ENCODE measurements around the gene CAMSAP2. TPM values are rescaled to one million over a fixed set of nuclear protein-coding genes. Genes with fewer than 3 reads are reported as not detected.

Gene CAMSAP2
- total and polyA plus RNA-seq, 8 donors: 2.7 to 10.3 (median 4.4) TPM

DNA sequence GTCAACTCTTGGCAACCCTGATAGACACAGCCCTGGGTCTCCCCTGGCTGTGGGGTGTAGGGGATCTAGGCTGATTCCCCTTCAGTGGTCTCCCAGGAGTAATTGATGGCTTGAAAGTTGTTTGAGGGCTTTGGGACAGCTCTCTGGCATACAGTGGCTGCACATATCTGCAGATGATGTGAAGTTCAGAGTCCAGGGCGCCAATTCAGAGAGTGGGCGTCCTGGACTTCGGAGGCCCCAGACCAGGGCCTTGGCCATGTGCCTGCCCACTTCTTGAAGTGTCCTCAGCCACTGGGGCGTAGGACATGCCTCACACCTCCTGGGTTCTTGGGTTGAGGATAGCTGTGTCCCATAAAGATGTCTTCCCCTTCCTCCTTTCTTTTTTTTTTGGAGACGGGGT, 158.6 kb downstream of the CAMSAP2 start:
- DNase-seq: no peak
- peaks cover 0 to 4% (median 4%) of the 10 kb centered on the region in 3 donors for H3K4me1 ChIP-seq
- peak overlapping the region; percentile 60 to 90 (median 88) for H3K27ac ChIP-seq
- H3K9me3 ChIP-seq: no peaks in the 10 kb centered on the region
- FAIRE-seq: no peak
- intact Hi-C loops (cut with DNase I): loop anchor here in 1 of 3 donors (10.0 kb wide), 1 partner anchor 148 kb away; no protein-coding TSS in a partner anchor
- peak overlapping the region in 2 of 4 donors; percentile 12 to 58 for H3K4me3 ChIP-seq
- H3K27me3 ChIP-seq: no peaks in the 10 kb centered on the region
- TF ChIP-seq, protein P1, sequence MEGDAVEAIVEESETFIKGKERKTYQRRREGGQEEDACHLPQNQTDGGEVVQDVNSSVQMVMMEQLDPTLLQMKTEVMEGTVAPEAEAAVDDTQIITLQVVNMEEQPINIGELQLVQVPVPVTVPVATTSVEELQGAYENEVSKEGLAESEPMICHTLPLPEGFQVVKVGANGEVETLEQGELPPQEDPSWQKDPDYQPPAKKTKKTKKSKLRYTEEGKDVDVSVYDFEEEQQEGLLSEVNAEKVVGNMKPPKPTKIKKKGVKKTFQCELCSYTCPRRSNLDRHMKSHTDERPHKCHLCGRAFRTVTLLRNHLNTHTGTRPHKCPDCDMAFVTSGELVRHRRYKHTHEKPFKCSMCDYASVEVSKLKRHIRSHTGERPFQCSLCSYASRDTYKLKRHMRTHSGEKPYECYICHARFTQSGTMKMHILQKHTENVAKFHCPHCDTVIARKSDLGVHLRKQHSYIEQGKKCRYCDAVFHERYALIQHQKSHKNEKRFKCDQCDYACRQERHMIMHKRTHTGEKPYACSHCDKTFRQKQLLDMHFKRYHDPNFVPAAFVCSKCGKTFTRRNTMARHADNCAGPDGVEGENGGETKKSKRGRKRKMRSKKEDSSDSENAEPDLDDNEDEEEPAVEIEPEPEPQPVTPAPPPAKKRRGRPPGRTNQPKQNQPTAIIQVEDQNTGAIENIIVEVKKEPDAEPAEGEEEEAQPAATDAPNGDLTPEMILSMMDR (IDR thresholded peaks at IDR 0.05): no peak
- ATAC-seq: no peak
- peaks cover 0 to 29% (median 0%) of the 10 kb centered on the region in 3 donors for H3K36me3 ChIP-seq
- WGBS, 2 donors: 56 to 65% methylated on average over 5 of the region's 5 CpGs

DNA sequence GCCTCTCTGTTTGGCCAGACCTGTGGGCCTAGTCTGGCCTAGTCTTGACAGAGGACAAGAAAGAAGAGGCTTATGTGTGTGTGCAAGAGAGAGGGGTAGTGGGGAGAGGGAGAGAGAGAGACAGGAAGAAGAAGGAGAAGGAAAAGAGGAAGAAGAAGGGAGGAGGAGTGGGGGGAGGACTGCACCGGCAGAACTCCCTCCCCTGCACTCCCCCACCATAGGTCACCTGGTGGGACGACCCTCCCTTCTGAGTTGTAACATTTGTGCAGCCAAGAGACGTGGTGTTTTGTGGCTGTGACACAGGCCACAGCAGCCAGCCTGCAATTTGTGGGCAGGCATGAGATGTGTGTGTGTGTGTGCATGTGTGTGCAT, 160.3 kb downstream of the CAMSAP2 start:
- Histone ChIP-seq H3K4me1 (peaks cover 0 to 4% (median 4%) of the 10 kb centered on the region in 3 donors), H3K27ac (no peak overlapping the region), H3K9me3 (no peaks in the 10 kb centered on the region), H3K27me3 (no peaks in the 10 kb centered on the region), H3K4me3 (no peak overlapping the region), H3K36me3 (peaks cover 0 to 45% (median 0%) of the 10 kb centered on the region in 3 donors)
- no peak for ATAC-seq
- FAIRE-seq: no peak
- intact Hi-C loops (cut with DNase I): loop anchor here in 1 of 3 donors (10.0 kb wide), 1 partner anchor 146 kb away; no protein-coding TSS in a partner anchor
- DNase-seq: no peak
- WGBS, 2 donors: 57 to 58% methylated on average over 3 of the region's 3 CpGs
- TF ChIP-seq, protein P1 (IDR thresholded peaks at IDR 0.05): no peak

DNA sequence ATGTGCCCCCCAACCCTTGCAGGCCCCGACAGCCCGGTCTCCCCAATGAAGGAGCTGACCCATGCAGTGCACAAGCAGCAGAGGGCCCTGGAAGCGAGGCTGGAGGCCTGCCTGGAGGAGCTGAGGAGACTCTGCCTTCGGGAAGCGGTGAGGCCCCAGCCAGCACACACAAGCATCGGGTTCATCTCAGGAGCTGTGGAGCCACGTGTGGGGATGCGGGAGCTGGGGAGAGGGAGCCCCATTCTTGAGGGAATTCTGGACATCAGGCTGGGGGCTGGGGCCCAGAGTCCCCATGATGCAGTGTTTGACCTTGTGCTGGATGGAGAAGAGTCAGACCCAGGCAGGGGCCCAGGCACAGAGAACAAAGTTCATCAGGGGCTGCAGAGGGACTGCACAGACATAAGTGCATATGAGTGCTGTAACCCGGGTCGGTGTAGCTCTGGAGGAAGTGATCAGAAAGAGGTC, 160.8 kb downstream of the CAMSAP2 start:
- Histone ChIP-seq H3K9me3 (no peaks in the 10 kb centered on the region), H3K36me3 (peaks cover 0 to 46% (median 0%) of the 10 kb centered on the region in 3 donors)
- WGBS, 2 donors: 90 to 96% methylated on average over 10 of the region's 10 CpGs

DNA sequence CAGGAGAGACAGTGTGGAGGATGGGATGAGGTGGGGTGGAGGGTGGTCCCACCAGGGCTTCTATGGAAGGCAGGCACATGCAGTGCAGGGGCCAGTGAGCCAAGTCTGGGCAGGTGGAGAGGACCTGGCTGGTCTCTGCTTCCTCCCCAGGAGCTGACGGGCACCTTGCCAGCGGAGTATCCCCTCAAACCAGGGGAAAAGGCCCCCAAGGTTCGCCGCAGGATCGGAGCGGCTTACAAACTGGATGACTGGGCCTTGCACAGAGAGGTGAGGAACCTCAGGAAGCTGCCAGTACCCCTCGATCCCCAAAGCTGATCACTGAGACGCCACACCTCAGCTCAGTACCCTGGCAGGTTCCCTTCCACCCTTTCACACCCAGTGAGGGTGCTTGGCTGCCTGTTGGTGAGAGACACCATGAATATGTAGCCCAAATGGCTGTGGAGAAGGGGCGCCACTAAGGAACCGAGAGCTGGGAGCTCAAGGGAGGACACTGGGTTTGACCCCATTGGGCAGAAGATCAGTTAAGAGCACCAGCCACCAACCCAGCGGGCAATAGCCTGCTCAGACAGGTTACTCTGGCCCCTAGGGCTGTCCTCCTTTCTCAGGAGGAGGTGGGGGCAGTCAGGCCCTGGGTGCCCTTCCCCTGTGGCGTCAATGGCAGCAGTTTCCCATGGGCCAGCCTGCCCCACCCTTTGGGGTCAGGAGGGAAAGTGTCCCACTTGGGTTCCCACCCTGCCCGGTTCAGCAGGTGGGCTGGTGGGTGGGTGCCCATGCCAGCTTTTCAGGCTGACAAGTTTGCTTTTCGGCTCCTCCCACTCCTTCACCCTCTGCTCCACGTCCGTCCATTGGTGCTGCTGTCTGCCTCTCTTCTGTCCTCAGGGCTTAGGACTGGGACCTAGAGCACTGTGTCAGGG, 161.5 kb downstream of the CAMSAP2 start:
- DNase-seq (peak in 1 of 6 donors; percentile 61), ATAC-seq (no peak), FAIRE-seq (no peak)
- TF ChIP-seq, protein P1 (IDR thresholded peaks at IDR 0.05): no peak
- Histone ChIP-seq H3K9me3 (no peaks in the 10 kb centered on the region), H3K27ac (no peak overlapping the region), H3K4me1 (peaks cover 0 to 4% (median 4%) of the 10 kb centered on the region in 3 donors), H3K36me3 (peaks cover 0 to 46% (median 0%) of the 10 kb centered on the region in 3 donors), H3K4me3 (no peak overlapping the region), H3K27me3 (no peaks in the 10 kb centered on the region)
- 89 to 91% methylated on average over 16 of the region's 16 CpGs for WGBS, 2 donors
- intact Hi-C loops (cut with DNase I): loop anchor here in 1 of 3 donors (10.0 kb wide), 1 partner anchor 145 kb away; no protein-coding TSS in a partner anchor

More for the DNA sequence above, 160.8 kb downstream of the CAMSAP2 start:
- Histone ChIP-seq H3K4me3 (no peak overlapping the region), H3K4me1 (peaks cover 0 to 4% (median 4%) of the 10 kb centered on the region in 3 donors), H3K27ac (no peak overlapping the region), H3K27me3 (no peaks in the 10 kb centered on the region)
- no peak for FAIRE-seq
- no peak for ATAC-seq
- intact Hi-C loops (cut with DNase I): loop anchor here in 1 of 3 donors (10.0 kb wide), 1 partner anchor 145 kb away; no protein-coding TSS in a partner anchor
- DNase-seq: no peak
- TF ChIP-seq, protein P1 (IDR thresholded peaks at IDR 0.05): no peak

Measured in pancreas (tissue), 10 donors.